GM11168 (cell line): ENCODE results near the gene NPNT.

Experiments used
- in situ Hi-C: fragments of 300-500 bp; cut with MboI; formaldehyde crosslinking; loops from one replicate; pipeline ENCODE4 v1.12.0; 2022; ENCODE audit warnings: low sequenced_read_pairs; ENCODE audit not compliant: unreplicated experiment

NPNT gene

DNA sequence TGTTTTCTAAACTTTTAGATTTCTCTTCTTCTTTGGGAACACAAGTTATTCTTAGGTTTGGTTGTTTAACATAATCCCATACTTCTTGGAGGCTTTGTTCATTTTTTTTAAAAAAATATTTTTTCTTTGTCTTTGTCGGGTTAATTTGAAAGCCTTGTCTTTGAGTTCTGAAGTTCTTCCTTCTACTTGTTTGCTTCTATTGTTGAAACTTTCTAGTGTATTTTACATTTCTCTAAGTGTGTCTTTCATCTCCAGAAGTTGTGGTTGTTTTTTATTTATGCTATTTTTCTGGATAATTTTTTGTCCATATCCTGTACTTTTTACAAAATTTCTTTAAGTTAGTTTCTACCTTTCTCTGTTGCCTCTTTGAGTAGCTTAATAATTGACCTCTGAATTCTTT is 116.1 kb downstream of the NPNT start:
- in situ Hi-C loops = no loop called here

GRCh38 chr4:106017975-106018374 is 122.7 kb downstream of the NPNT start:
- in situ Hi-C loops = no loop called here

- in situ Hi-C loops = no loop called here
Measured at GRCh38 chr4:106019771-106020170, 124.5 kb downstream of the NPNT start.
